Fibroblast of skin of scalp (primary cell): ENCODE results near the gene BMP7.

Source experiments
- DNase-seq: peaks from one replicate; pipeline ENCODE4 v3.0.0-alpha.2; 2013

The BMP7 gene

GRCh38 chr20:57189713-57190112 is 76.7 kb downstream of the BMP7 start:
- DNase-seq = no peak

- no peak for DNase-seq
Observed at GRCh38 chr20:57188576-57189079, 77.8 kb downstream of the BMP7 start.

- DNase-seq = no peak
Observed at GRCh38 chr20:57188056-57188455, 78.4 kb downstream of the BMP7 start.

GRCh38 chr20:57187068-57187634 is 79.3 kb downstream of the BMP7 start:
- no peak for DNase-seq

- DNase-seq = no peak
Observed at GRCh38 chr20:57186192-57186591, 80.2 kb downstream of the BMP7 start.

- no peak for DNase-seq
Observed at GRCh38 chr20:57185188-57185743, 81.2 kb downstream of the BMP7 start.

GRCh38 chr20:57183457-57184009 is 82.9 kb downstream of the BMP7 start:
- DNase-seq = no peak

GRCh38 chr20:57181639-57182038 is 84.8 kb downstream of the BMP7 start:
- no peak for DNase-seq

- no peak for DNase-seq
Observed at GRCh38 chr20:57180954-57181353, 85.5 kb downstream of the BMP7 start.

- DNase-seq = no peak
Observed at GRCh38 chr20:57180387-57180786, 86.1 kb downstream of the BMP7 start.

GRCh38 chr20:57179265-57179664 is 87.2 kb downstream of the BMP7 start:
- no peak for DNase-seq

- DNase-seq = no peak
Observed at GRCh38 chr20:57178582-57179111, 87.8 kb downstream of the BMP7 start.

GRCh38 chr20:57177636-57178280 is 88.7 kb downstream of the BMP7 start:
- no peak for DNase-seq

- DNase-seq = no peak
Observed at GRCh38 chr20:57176842-57177241, 89.6 kb downstream of the BMP7 start.

- no peak for DNase-seq
Observed at GRCh38 chr20:57175397-57176010, 90.9 kb downstream of the BMP7 start.

- DNase-seq = no peak
Observed at GRCh38 chr20:57174737-57175136, 91.7 kb downstream of the BMP7 start.

GRCh38 chr20:57173986-57174385 is 92.5 kb downstream of the BMP7 start:
- DNase-seq = no peak

- no peak for DNase-seq
Observed at GRCh38 chr20:57173041-57173440, 93.4 kb downstream of the BMP7 start.

GRCh38 chr20:57170343-57170742 is 96.1 kb downstream of the BMP7 start:
- DNase-seq = no peak

- DNase-seq = no peak
Observed at GRCh38 chr20:57169162-57169561, 97.3 kb downstream of the BMP7 start.

- DNase-seq = peak; percentile 7
Observed at GRCh38 chr20:57167971-57168701, 98.3 kb downstream of the BMP7 start.

GRCh38 chr20:57167292-57167655 is 99.2 kb downstream of the BMP7 start:
- no peak for DNase-seq
